Keratinocyte (primary cell): ENCODE results near the gene CDC20. TPM values are rescaled to one million over a fixed set of nuclear protein-coding genes. Genes with fewer than 3 reads are reported as not detected.

Experiments used
- DNase-seq: peaks from one replicate; pipeline ENCODE4 v3.0.0-alpha.2; 2011; ENCODE audit warnings: low read depth, missing footprints, low spot score
- FAIRE-seq: peaks from 2 replicates; lab custom pipeline; 2011; peaks lifted over from hg19 to GRCh38; lab: Jason Lieb, UNC
- H2AFZ ChIP-seq: 2 replicates; pipeline ENCODE4 v1.6.0; 2012; ENCODE audit warnings: low read length, control low read depth, inconsistent platforms; ENCODE audit not compliant: control insufficient read depth
- H3K27ac ChIP-seq: 2 replicates; pipeline ENCODE4 v1.5.1; 2011; ENCODE audit warnings: low read length; ENCODE audit not compliant: control insufficient read depth, insufficient read depth
- H3K27me3 ChIP-seq: 3 replicates; pipeline ENCODE4 v1.6.0; 2011; ENCODE audit warnings: low read length; ENCODE audit not compliant: control insufficient read depth, insufficient read depth; ENCODE audit errors: extremely low read depth
- H3K36me3 ChIP-seq, 2 experiments: 2 replicates in 1 of 2; 3 replicates in 1 of 2; pipeline ENCODE4 v1.5.1; 2011; ENCODE audit warnings: low read length in 2 of 2, mild to moderate bottlenecking in 1 of 2; ENCODE audit not compliant: control insufficient read depth in 2 of 2, insufficient read depth in 2 of 2; ENCODE audit errors: extremely low read depth in 1 of 2
- H3K4me1 ChIP-seq: 3 replicates; pipeline ENCODE4 v1.5.1; 2011; ENCODE audit warnings: low read length; ENCODE audit not compliant: control insufficient read depth, insufficient read depth; ENCODE audit errors: extremely low read depth
- H3K4me2 ChIP-seq: 3 replicates; pipeline ENCODE4 v1.6.0; 2011; ENCODE audit warnings: low read depth, low read length; ENCODE audit not compliant: control insufficient read depth, insufficient read depth; ENCODE audit errors: extremely low read depth
- H3K4me3 ChIP-seq, 3 experiments: fragments of 200-600 bp in 1 of 3; sonication (generic) in 1 of 3; 2 replicates in 2 of 3; 3 replicates in 1 of 3; pipeline ENCODE4 v1.5.1; 2011 to 2016; ENCODE audit warnings: low read length in 3 of 3, mild to moderate bottlenecking in 3 of 3, control low read depth in 2 of 3, inconsistent platforms in 1 of 3, low read depth in 1 of 3, mixed read lengths in 1 of 3, mixed run types in 1 of 3, moderate library complexity in 1 of 3; ENCODE audit not compliant: control insufficient read depth in 2 of 3, insufficient read depth in 2 of 3; ENCODE audit errors: extremely low read depth in 1 of 3
- H3K79me2 ChIP-seq: 2 replicates; pipeline ENCODE4 v1.6.0; 2012; ENCODE audit warnings: low read length; ENCODE audit not compliant: control insufficient read depth, insufficient read depth
- H3K9ac ChIP-seq: 3 replicates; pipeline ENCODE4 v1.6.0; 2011; ENCODE audit warnings: low read length; ENCODE audit not compliant: control insufficient read depth, insufficient read depth; ENCODE audit errors: extremely low read depth
- H3K9me1 ChIP-seq: 3 replicates; pipeline ENCODE4 v1.6.0; 2011; ENCODE audit warnings: low read length; ENCODE audit not compliant: control insufficient read depth, insufficient read depth; ENCODE audit errors: extremely low read depth
- H3K9me3 ChIP-seq: 2 replicates; pipeline ENCODE4 v1.5.1; 2012; ENCODE audit warnings: low read depth, low read length; ENCODE audit not compliant: control insufficient read depth
- H4K20me1 ChIP-seq: 3 replicates; pipeline ENCODE4 v1.6.0; 2011; ENCODE audit warnings: low read length; ENCODE audit not compliant: control insufficient read depth, insufficient read depth; ENCODE audit errors: extremely low read depth
- CTCF ChIP-seq, 3 experiments: IDR thresholded peaks in 1 of 3; conservative IDR thresholded peaks in 1 of 3; optimal IDR thresholded peaks in 1 of 3; 2 replicates in 2 of 3; 3 replicates in 1 of 3; pipeline versions ENCODE3 to v1.5.1; 2011; ENCODE audit warnings: low read length in 3 of 3, mild to moderate bottlenecking in 3 of 3, moderate library complexity in 2 of 3, control low read depth in 1 of 3, inconsistent platforms in 1 of 3; ENCODE audit not compliant: insufficient read depth in 2 of 3; ENCODE audit errors: extremely low read depth in 1 of 3
- EZH2 ChIP-seq: IDR thresholded peaks from one replicate; pipeline ENCODE4 v1.6.1; 2012; ENCODE audit warnings: inconsistent platforms, mild to moderate bottlenecking, low read length, moderate library complexity
- dilution Hi-C: fragments of 300-500 bp; cut with MboI; formaldehyde crosslinking; loops from one replicate; pipeline ENCODE4 v1.7.0; 2020; ENCODE audit warnings: low sequenced_read_pairs; ENCODE audit not compliant: extremely low pct_ligation_motif_present
- polyA plus RNA-seq, 5 experiments: library from polyadenylated mRNA; depleted of rRNA in 3 of 5; stranded (reverse) in 3 of 5; stranded (forward) in 1 of 5; unstranded in 1 of 5; fragments of >200 nt; gene quantifications; 1 replicate in 1 of 5; 2 replicates in 3 of 5; 3 replicates in 1 of 5; pipeline versions ENCODE4 v1.2.1 to v1.2.3, GENCODE V29; 2011 to 2012; ENCODE audit warnings: missing spikeins in 2 of 5, low read depth in 1 of 5, low replicate concordance in 1 of 5

CDC20 gene
- polyA plus RNA-seq, 1 donor (not counting 4 experiments of a cell fraction or from before 2014, with no cell fraction given) = 84.2 TPM

- DNase-seq = no peak
- Histone ChIP-seq H3K4me2 (peak overlapping the region; percentile 90), H3K27ac (peak overlapping the region; percentile 90), H3K4me3 (peak overlapping the region in 2 of 3 experiments; percentile 70 to 80), H3K9ac (peak overlapping the region; percentile 87), H3K9me1 (no peaks in the 10 kb centered on the region), H2AFZ (peak overlapping the region; percentile 93), H3K36me3 (no peaks in the 10 kb centered on the region), H3K27me3 (no peaks in the 10 kb centered on the region), H3K9me3 (no peaks in the 10 kb centered on the region), H4K20me1 (no peaks in the 10 kb centered on the region), H3K79me2 (no peaks in the 10 kb centered on the region), H3K4me1 (peaks cover 16% of the 10 kb centered on the region)
- FAIRE-seq = peak; percentile 41
- TF ChIP-seq EZH2 (no peak), CTCF (optimal IDR thresholded peaks at IDR 0.05 in 1 of 3, IDR thresholded peaks at IDR 0.05 in 1 of 3, conservative IDR thresholded peaks at IDR 0.05 in 1 of 3; ENCODE audit: extremely low read depth in 1 of 3, insufficient read depth in 2 of 3, low read length in 3 of 3) (no peak)
- dilution Hi-C loops = no loop called here
These were observed 9.0 kb upstream of the CDC20 start for GRCh38 chr1:43349594-43350306.

GRCh38 chr1:43350976-43351375, 7.8 kb upstream of the CDC20 start:
- FAIRE-seq (no peak), DNase-seq (no peak)
- H3K27ac ChIP-seq = no peak overlapping the region
- H3K79me2 ChIP-seq = no peaks in the 10 kb centered on the region
- no peaks in the 10 kb centered on the region for H3K27me3 ChIP-seq
- TF ChIP-seq CTCF (optimal IDR thresholded peaks at IDR 0.05 in 1 of 3, IDR thresholded peaks at IDR 0.05 in 1 of 3, conservative IDR thresholded peaks at IDR 0.05 in 1 of 3; ENCODE audit: extremely low read depth in 1 of 3, insufficient read depth in 2 of 3, low read length in 3 of 3) = no peak
- no peak for TF ChIP-seq EZH2
- H3K9me3 ChIP-seq = no peaks in the 10 kb centered on the region
- no peaks in the 10 kb centered on the region for H4K20me1 ChIP-seq
- no peak overlapping the region for H2AFZ ChIP-seq
- H3K4me1 ChIP-seq = peaks cover 16% of the 10 kb centered on the region
- no peak overlapping the region for H3K9ac ChIP-seq
- dilution Hi-C loops = no loop called here
- H3K4me2 ChIP-seq = no peak overlapping the region
- H3K36me3 ChIP-seq = no peaks in the 10 kb centered on the region
- H3K4me3 ChIP-seq = no peak overlapping the region
- no peaks in the 10 kb centered on the region for H3K9me1 ChIP-seq
